22Rv1 (cell line): Measurements from ENCODE around the gene APBA2.

Experiments used
- H3K27ac ChIP-seq: fragments of 450-650 bp; 2 replicates; pipeline ENCODE4 v1.5.1; 2017
- CTCF ChIP-seq: fragments of 450-650 bp; IDR thresholded peaks from 2 replicates; pipeline ENCODE4 v1.5.1; 2017; ENCODE audit warnings: mild to moderate bottlenecking
- ZFX ChIP-seq: fragments of 450-650 bp; IDR thresholded peaks from 2 replicates; pipeline ENCODE4 v1.6.1; 2017; ENCODE audit warnings: antibody characterized with exemption, borderline replicate concordance

Gene APBA2

GRCh38 chr15:28921336-28921735 is 35.6 kb downstream of the APBA2 start:
- no peak overlapping the region for H3K27ac ChIP-seq
- no peak for TF ChIP-seq CTCF
- TF ChIP-seq ZFX: no peak

- TF ChIP-seq CTCF (0 out of 2 replicates have a peak, but pooled peaks have one; percentile 5), ZFX (no peak)
Measured at GRCh38 chr15:28921919-28922706, 36.3 kb downstream of the APBA2 start.

GRCh38 chr15:28922707-28923012 is 36.9 kb downstream of the APBA2 start:
- TF ChIP-seq ZFX (no peak), CTCF (no peak)
- no peak overlapping the region for H3K27ac ChIP-seq

More at GRCh38 chr15:28921919-28922706, 36.3 kb downstream of the APBA2 start:
- no peak overlapping the region for H3K27ac ChIP-seq

- H3K27ac ChIP-seq: no peak overlapping the region
- no peak for TF ChIP-seq CTCF
- no peak for TF ChIP-seq ZFX
Measured at GRCh38 chr15:28923726-28924280, 38.0 kb downstream of the APBA2 start.

GRCh38 chr15:28927043-28927442 is 41.3 kb downstream of the APBA2 start:
- TF ChIP-seq CTCF (no peak), ZFX (no peak)
- no peak overlapping the region for H3K27ac ChIP-seq

GRCh38 chr15:28929200-28929599 is 43.4 kb downstream of the APBA2 start:
- no peak overlapping the region for H3K27ac ChIP-seq
- TF ChIP-seq CTCF (no peak), ZFX (no peak)

- no peak for TF ChIP-seq CTCF
- TF ChIP-seq ZFX: no peak
- H3K27ac ChIP-seq: no peak overlapping the region
Measured at GRCh38 chr15:28930011-28930410, 44.2 kb downstream of the APBA2 start.
